ENCODE results near the gene PRSS12.
A peak's percentile ranks its signal among the peaks of the same experiment; 100 is the strongest.
"Not testable (repeated sequence)": the region's sequence is repeated elsewhere in the genome, so short reads cannot be mapped to it uniquely, and the experiment has no call there.

The PRSS12 gene

GRCh38 chr4:118317691-118318090, 35.1 kb downstream of the PRSS12 start:
- no peaks in the 10 kb centered on the region for H3K9me3 Mint-ChIP-seq
- H3K36me3 Mint-ChIP-seq: no peaks in the 10 kb centered on the region
- ATAC-seq: no peak
- no peaks in the 10 kb centered on the region for H3K4me1 Mint-ChIP-seq
- DNase-seq (ENCODE audit: low spot score in 2 of 2): no peak
- no peak overlapping the region for H3K4me3 Mint-ChIP-seq
- no peak overlapping the region for H3K27ac Mint-ChIP-seq

DNA sequence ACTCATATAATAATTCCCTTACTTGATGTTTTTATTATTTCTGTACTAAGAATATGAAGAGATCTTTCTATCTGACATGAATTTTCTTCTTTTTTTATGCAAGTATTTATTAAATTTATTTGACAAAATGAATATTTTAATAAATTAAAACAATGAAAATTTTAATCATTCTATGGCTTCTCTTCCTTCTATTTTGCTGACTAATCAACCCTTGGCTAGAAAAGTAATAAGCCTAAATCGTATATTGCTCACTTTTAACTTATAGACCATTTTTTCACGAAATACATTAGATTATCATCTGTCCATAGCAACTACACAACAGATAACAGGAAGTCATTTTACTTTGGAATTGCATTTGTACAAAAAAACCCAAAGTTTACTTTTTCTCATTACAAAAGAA, 38.6 kb downstream of the PRSS12 start:
- Mint-ChIP-seq H3K36me3 (no peaks in the 10 kb centered on the region), H3K4me1 (no peaks in the 10 kb centered on the region), H3K4me3 (no peak overlapping the region), H3K27ac (no peak overlapping the region), H3K9me3 (no peaks in the 10 kb centered on the region)
- DNase-seq (ENCODE audit: low spot score in 2 of 2) (no peak), ATAC-seq (no peak)

DNA sequence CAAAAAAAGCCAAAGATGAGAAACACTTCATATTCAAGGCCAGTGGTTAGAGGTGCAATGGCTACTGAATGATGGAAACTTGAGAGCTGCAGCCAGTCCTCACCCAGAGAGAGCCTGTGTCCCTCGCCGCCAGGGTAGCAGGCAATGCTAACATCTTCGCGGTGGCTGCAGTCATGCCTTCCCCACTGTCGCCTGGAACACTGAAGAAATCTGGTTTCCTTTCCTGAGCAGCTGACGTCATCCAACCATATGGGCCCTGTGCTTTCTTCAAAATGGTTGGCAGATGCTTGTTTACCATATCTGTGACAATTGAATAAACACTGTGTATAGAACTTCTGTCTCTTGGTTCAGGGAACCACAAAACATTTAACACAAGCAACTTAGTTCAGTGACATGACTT, 39.7 kb downstream of the PRSS12 start:
- H3K4me3 Mint-ChIP-seq: no peak overlapping the region
- H3K4me1 Mint-ChIP-seq: no peaks in the 10 kb centered on the region
- no peak for ATAC-seq
- no peak for DNase-seq (ENCODE audit: low spot score in 2 of 2)
- H3K27ac Mint-ChIP-seq: no peak overlapping the region
- no peaks in the 10 kb centered on the region for H3K9me3 Mint-ChIP-seq
- H3K36me3 Mint-ChIP-seq: no peaks in the 10 kb centered on the region

- H3K36me3 Mint-ChIP-seq: no peaks in the 10 kb centered on the region
- ATAC-seq (no peak), DNase-seq (ENCODE audit: low spot score in 2 of 2) (no peak)
- H3K9me3 Mint-ChIP-seq: no peaks in the 10 kb centered on the region
- no peak overlapping the region for H3K4me3 Mint-ChIP-seq
- H3K4me1 Mint-ChIP-seq: no peaks in the 10 kb centered on the region
- no peak overlapping the region for H3K27ac Mint-ChIP-seq
Observed at GRCh38 chr4:118308306-118309030, 44.3 kb downstream of the PRSS12 start.

DNA sequence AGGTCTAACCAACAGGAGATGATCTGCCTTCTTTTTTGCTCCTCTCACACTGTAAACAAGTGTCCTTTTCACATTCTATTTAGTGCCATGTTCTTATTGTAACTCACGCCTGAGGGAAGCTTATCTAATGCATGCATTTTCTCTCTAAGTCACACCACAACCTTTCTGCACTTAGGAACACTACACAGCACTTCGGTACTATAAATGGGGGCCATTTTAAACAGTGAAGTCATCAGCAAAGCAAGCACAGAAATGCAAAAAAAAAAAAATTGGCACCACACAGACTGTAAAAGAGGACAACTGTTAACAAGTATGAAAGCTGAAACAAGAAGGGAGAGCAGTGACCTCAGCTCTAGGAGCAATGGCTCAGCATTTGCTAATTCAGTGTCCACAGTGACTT, 45.2 kb downstream of the PRSS12 start:
- H3K27ac Mint-ChIP-seq: no peak overlapping the region

DNA sequence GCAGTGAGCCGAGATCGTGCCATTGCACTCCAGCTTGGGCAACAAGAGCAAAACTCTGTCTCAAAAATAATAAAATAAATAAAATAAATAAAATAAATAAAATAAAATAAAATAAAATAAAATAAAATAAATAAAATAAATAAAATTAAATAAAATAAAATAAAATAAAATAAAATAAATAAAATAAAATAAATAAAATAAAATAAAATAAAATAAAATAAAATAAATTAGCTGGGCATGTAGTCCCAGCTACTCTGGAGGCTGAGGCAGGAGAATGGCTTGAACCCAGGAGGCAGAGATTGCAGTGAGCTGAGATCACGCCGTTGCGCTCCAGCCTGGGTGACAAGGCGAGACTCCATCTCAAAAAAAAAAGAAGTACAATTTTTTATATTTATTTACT, 53.2 kb downstream of the PRSS12 start:
- not testable (repeated sequence) for DNase-seq (ENCODE audit: low spot score in 2 of 2); H3K27ac Mint-ChIP-seq; H3K4me3 Mint-ChIP-seq; H3K4me1 Mint-ChIP-seq; H3K36me3 Mint-ChIP-seq; ATAC-seq; H3K9me3 Mint-ChIP-seq

More for the DNA sequence above, 45.2 kb downstream of the PRSS12 start:
- DNase-seq (ENCODE audit: low spot score in 2 of 2) (no peak), ATAC-seq (no peak)
- no peaks in the 10 kb centered on the region for H3K9me3 Mint-ChIP-seq
- H3K36me3 Mint-ChIP-seq: no peaks in the 10 kb centered on the region
- no peak overlapping the region for H3K4me3 Mint-ChIP-seq
- no peaks in the 10 kb centered on the region for H3K4me1 Mint-ChIP-seq

DNA sequence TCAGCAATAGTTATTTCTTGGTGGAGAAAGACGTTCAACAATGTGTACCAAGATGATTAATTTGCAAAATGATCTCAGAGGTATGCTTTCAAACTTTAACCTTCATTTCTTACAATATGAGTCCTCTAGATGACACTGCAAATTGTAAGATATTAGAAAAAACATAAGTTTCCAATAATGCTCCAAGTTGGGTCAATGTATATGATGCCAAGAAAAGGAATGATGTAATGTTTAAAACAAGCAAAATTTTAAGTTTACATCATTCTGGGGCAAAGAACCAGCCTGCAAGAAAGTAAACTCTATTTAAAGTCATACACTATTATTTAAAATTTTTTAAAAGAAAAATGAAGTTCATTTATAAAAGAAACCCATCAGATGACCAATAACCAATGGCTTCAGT, 56.1 kb downstream of the PRSS12 start:
- no peaks in the 10 kb centered on the region for H3K9me3 Mint-ChIP-seq
- H3K4me3 Mint-ChIP-seq: no peak overlapping the region
- no peaks in the 10 kb centered on the region for H3K36me3 Mint-ChIP-seq
- H3K4me1 Mint-ChIP-seq: no peaks in the 10 kb centered on the region
- no peak overlapping the region for H3K27ac Mint-ChIP-seq
- ATAC-seq: no peak
- no peak for DNase-seq (ENCODE audit: low spot score in 2 of 2)

DNA sequence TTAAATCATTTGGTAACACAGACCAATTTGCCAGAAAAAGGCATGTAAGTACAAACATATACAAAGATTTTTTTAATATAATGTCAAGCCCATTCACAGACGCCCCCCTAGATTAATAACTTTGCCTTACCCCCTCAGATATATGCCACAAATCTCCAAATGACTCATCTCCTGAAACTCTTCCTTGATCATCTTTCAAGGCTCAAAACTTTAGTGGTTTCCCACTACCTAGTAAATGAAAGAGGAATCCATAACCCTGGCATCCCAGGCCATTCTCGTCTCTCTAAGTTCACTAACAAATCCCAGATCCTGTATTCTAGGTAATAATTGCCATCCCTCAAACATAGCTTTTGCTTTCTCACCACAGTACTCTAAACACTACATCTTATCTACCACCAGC, 61.9 kb downstream of the PRSS12 start:
- Mint-ChIP-seq H3K9me3 (no peaks in the 10 kb centered on the region), H3K4me1 (no peaks in the 10 kb centered on the region), H3K4me3 (no peak overlapping the region), H3K27ac (no peak overlapping the region), H3K36me3 (no peaks in the 10 kb centered on the region)
- DNase-seq (ENCODE audit: low spot score in 2 of 2) (no peak), ATAC-seq (no peak)

DNA sequence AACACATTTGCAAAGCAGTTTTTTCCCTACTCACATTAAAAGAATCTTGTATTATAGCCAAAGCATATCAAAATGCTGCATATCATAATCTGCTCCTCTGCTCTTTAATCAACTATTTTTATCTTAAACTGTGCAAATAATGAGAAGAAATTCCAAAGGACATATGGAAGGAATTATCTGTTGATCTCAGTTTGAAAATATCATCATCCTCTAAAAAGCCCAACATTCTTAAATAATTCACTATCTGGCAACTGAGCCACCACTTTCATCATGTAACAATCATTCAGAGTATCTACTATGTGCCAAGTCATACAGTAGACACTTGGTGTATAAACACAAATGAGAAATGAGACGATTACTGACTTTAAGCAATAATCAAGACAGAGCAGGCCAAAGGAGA, 63.0 kb downstream of the PRSS12 start:
- Mint-ChIP-seq H3K36me3 (no peaks in the 10 kb centered on the region), H3K4me1 (no peaks in the 10 kb centered on the region), H3K4me3 (no peak overlapping the region), H3K27ac (no peak overlapping the region), H3K9me3 (no peaks in the 10 kb centered on the region)
- ATAC-seq (no peak), DNase-seq (ENCODE audit: low spot score in 2 of 2) (no peak)

DNA sequence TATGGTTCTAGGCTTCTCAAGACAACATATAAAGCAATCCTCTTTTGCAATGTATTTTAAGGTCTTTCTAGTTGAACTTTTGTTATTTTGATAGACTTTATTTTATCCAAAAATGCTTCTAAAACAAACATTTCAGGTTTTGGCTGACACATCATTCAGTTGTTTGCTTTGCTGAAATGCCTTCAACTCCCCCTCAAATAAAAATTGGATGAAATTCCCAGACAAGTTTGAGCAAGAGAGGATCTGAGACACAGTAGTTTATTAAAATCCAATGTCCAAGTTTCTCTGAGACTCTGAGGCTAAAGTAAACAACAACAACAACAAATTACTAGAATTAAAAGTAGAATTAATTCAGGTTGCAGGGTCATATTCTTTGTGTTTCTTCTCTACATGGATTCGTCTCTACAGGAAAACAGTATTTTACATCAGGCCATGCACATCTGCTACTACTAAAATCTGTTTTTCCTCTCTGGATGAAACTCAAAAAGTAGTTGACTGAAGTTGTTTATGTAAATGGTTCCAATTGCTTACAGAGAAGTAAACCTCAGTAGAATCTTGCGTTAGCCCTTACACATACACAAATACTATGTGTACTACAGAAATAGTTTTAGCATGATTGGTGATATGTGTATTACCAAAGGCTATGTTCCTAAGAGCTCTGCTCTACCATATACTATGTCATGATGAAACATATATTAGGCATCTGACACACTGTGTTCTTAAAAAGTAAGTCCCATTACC, 64.9 kb downstream of the PRSS12 start:
- ATAC-seq (no peak), DNase-seq (ENCODE audit: low spot score in 2 of 2) (no peak)
- Mint-ChIP-seq H3K36me3 (peaks cover 9% of the 10 kb centered on the region), H3K4me1 (peaks cover 9% of the 10 kb centered on the region), H3K27ac (no peak overlapping the region), H3K4me3 (no peak overlapping the region), H3K9me3 (no peaks in the 10 kb centered on the region)

- no peak overlapping the region for H3K27ac Mint-ChIP-seq
- no peak for ATAC-seq
Observed at GRCh38 chr4:118286685-118287084, 66.1 kb downstream of the PRSS12 start.

GRCh38 chr4:118285931-118286330, 66.9 kb downstream of the PRSS12 start:
- H3K9me3 Mint-ChIP-seq: no peaks in the 10 kb centered on the region
- peaks cover 23% of the 10 kb centered on the region for H3K4me1 Mint-ChIP-seq
- ATAC-seq (no peak), DNase-seq (ENCODE audit: low spot score in 2 of 2) (no peak)
- H3K27ac Mint-ChIP-seq: no peak overlapping the region
- H3K4me3 Mint-ChIP-seq: no peak overlapping the region
- peaks cover 29% of the 10 kb centered on the region for H3K36me3 Mint-ChIP-seq

More at GRCh38 chr4:118286685-118287084, 66.1 kb downstream of the PRSS12 start:
- DNase-seq (ENCODE audit: low spot score in 2 of 2): no peak
- Mint-ChIP-seq H3K4me1 (peaks cover 16% of the 10 kb centered on the region), H3K36me3 (peaks cover 21% of the 10 kb centered on the region), H3K9me3 (no peaks in the 10 kb centered on the region), H3K4me3 (no peak overlapping the region)

DNA sequence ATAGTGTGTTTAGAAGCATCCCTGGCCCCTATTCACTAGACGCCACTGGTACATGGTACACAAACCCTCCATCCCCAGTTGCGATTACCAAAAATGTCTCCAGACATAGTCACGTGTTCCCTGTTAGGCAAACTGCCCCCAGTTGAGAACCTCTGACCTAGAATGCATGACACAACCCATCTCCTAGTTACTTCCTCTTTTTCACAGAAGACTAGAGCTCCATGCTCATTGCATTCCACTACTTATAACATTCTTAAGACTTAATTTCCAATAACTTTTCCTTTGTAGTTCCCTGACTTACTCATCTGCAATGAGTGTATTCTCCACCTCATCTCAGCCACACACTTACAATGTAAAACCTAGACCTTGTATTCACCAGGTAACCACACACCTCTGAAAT, 68.6 kb downstream of the PRSS12 start:
- Mint-ChIP-seq H3K4me1 (peaks cover 28% of the 10 kb centered on the region), H3K9me3 (no peaks in the 10 kb centered on the region), H3K27ac (no peak overlapping the region), H3K36me3 (peaks cover 46% of the 10 kb centered on the region), H3K4me3 (no peak overlapping the region)
- ATAC-seq (no peak), DNase-seq (ENCODE audit: low spot score in 2 of 2) (no peak)

GRCh38 chr4:118282692-118283091, 70.1 kb downstream of the PRSS12 start:
- DNase-seq (ENCODE audit: low spot score in 2 of 2) (no peak), ATAC-seq (no peak)
- H3K4me1 Mint-ChIP-seq: peaks cover 35% of the 10 kb centered on the region
- H3K27ac Mint-ChIP-seq: no peak overlapping the region
- no peak overlapping the region for H3K4me3 Mint-ChIP-seq
- H3K9me3 Mint-ChIP-seq: no peaks in the 10 kb centered on the region
- H3K36me3 Mint-ChIP-seq: peaks cover 58% of the 10 kb centered on the region

- peak overlapping the region; percentile 94 for H3K27ac Mint-ChIP-seq
- H3K9me3 Mint-ChIP-seq: no peaks in the 10 kb centered on the region
- peaks cover 40% of the 10 kb centered on the region for H3K4me1 Mint-ChIP-seq
- DNase-seq (ENCODE audit: low spot score in 2 of 2) (no peak), ATAC-seq (no peak)
- H3K36me3 Mint-ChIP-seq: peaks cover 58% of the 10 kb centered on the region
- H3K4me3 Mint-ChIP-seq: no peak overlapping the region
Observed at GRCh38 chr4:118281611-118282442, 71.0 kb downstream of the PRSS12 start.

All from stimulated activated effector memory CD8-positive, alpha-beta T cell treated with anti-CD3 and anti-CD28 coated beads, Interleukin-12 subunit alpha, Interleukin-12 subunit beta, amount 100 ng/mL, for 72 hours (primary cell).